A673 (cell line): ENCODE data around the gene CYP3A4.
"Not testable (repeated sequence)": the region's sequence is repeated elsewhere in the genome, so short reads cannot be mapped to it uniquely, and the experiment has no call there.

Source experiments
- CTCF ChIP-seq: fragments of 300-800, 200-600 bp; sonication (generic); conservative IDR thresholded peaks from 2 replicates; pipeline ENCODE4 v1.5.1; 2017; ENCODE audit warnings: low read depth, mild to moderate bottlenecking, antibody characterized with exemption, low read length, moderate library complexity, mixed read lengths
- EZH2 ChIP-seq: fragments of 200-600 bp; sonication (generic); IDR thresholded peaks from 2 replicates; pipeline ENCODE4 v1.6.1; 2017; ENCODE audit warnings: borderline replicate concordance, low read depth, mild to moderate bottlenecking, mixed read lengths, antibody characterized with exemption, low read length; ENCODE audit not compliant: poor library complexity, severe bottlenecking

DNA sequence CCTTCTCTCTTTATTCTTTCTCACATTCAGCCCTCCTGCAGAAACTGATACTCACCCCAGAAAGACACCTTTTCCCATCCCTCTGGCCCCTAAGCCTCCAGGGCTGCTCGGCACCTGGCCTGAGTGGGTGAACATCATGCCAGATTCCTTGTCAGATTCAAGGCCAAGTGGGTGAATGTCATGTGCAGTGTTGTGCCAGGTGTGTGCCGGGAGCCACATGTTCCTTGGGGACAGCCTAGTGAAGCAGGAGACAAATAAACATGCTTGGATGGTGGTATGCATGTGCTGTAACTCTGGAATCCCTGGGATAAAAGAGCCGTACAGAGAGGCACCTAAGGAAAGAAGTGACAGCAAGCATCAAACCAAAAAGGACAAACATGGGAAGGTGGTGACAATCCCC is 1.7 kb upstream of the CYP3A4 start:
- TF ChIP-seq CTCF, EZH2: not testable (repeated sequence)
